SK-N-SH (cell line): ENCODE data around the gene PTGIS.

Experiments
- CTCF ChIP-seq: fragments of 200-600 bp; sonication (generic); IDR thresholded peaks from 2 replicates; pipeline ENCODE4 v1.6.1; 2017; ENCODE audit warnings: antibody characterized with exemption, mild to moderate bottlenecking, moderate library complexity
- SMC3 ChIP-seq: IDR thresholded peaks from 2 replicates; pipeline ENCODE4 v1.6.1; 2012; ENCODE audit warnings: low read depth, low read length, improper control_type of control experiment

- TF ChIP-seq SMC3 (no peak), CTCF (no peak)
These were observed 8.4 kb downstream of the PTGIS start for GRCh38 chr20:49559411-49560081.
